Endothelial cell of umbilical vein (primary cell): ENCODE data around the gene CST1. TPM values are rescaled to one million over a fixed set of nuclear protein-coding genes. Genes with fewer than 3 reads are reported as not detected.
"Not testable (repeated sequence)": the region's sequence is repeated elsewhere in the genome, so short reads cannot be mapped to it uniquely, and the experiment has no call there.

Experiments
- BruUV-seq: library from RNA; stranded (reverse); fragments of 400-500 nt; replicated peaks from 2 replicates; lab custom pipeline; 2021; lab: Mats Ljungman, UMichigan
- CTCF ChIA-PET: fragments of 300-600, 350-600 bp; sonication (Branson Sonifier 250); formaldehyde crosslinking; loops from one replicate; lab custom pipeline; 2021; ENCODE audit warnings: antibody characterized with exemption, inconsistent platforms; lab: Charles Lee
- POLR2A ChIA-PET: fragments of 300-600, 350-600 bp; sonication (Branson Sonifier 250); formaldehyde crosslinking; loops from one replicate; lab custom pipeline; 2021; ENCODE audit warnings: antibody characterized with exemption, inconsistent platforms; lab: Charles Lee
- DNase-seq: peaks from one replicate; pipeline ENCODE4 v3.0.0-alpha.2; 2011; ENCODE audit warnings: low read depth, low spot score
- FAIRE-seq: peaks from 2 replicates; lab custom pipeline; 2011; peaks lifted over from hg19 to GRCh38; lab: Jason Lieb, UNC
- H2AFZ ChIP-seq: 2 replicates; pipeline ENCODE4 v1.6.0; 2012; ENCODE audit warnings: low read depth, low read length, control low read depth, inconsistent platforms
- H3K27ac ChIP-seq: 2 replicates; pipeline ENCODE4 v1.5.1; 2011; ENCODE audit warnings: low read depth, mild to moderate bottlenecking, control low read depth, low read length, moderate library complexity; ENCODE audit not compliant: insufficient read depth
- H3K27me3 ChIP-seq, 2 experiments: 2 replicates each; pipeline versions ENCODE4 v1.6.0 to v1.6.1; 2011; ENCODE audit warnings: low read length in 2 of 2, mixed read lengths in 1 of 2; ENCODE audit not compliant: control insufficient read depth in 2 of 2, insufficient read depth in 2 of 2
- H3K36me3 ChIP-seq, 2 experiments: 2 replicates in 1 of 2; 3 replicates in 1 of 2; pipeline ENCODE4 v1.5.1; 2011; ENCODE audit warnings: low read length in 2 of 2, mild to moderate bottlenecking in 1 of 2, moderate library complexity in 1 of 2; ENCODE audit not compliant: control insufficient read depth in 2 of 2, insufficient read depth in 2 of 2; ENCODE audit errors: extremely low read depth in 1 of 2
- H3K4me1 ChIP-seq: 3 replicates; pipeline ENCODE4 v1.5.1; 2011; ENCODE audit warnings: mild to moderate bottlenecking, low read length; ENCODE audit not compliant: control insufficient read depth, insufficient read depth; ENCODE audit errors: extremely low read depth
- H3K4me2 ChIP-seq: 2 replicates; pipeline ENCODE4 v1.6.1; 2011; ENCODE audit warnings: low read length, control low read depth, mixed read lengths; ENCODE audit not compliant: insufficient read depth
- H3K4me3 ChIP-seq, 3 experiments: fragments of 200-600 bp in 1 of 3; sonication (generic), shearing (Covaris generic) in 1 of 3; replicated peaks in 1 of 3; 2 replicates each; pipeline ENCODE4 v1.5.1; 2011 to 2016; ENCODE audit warnings: control low read depth in 3 of 3, low read length in 3 of 3, mild to moderate bottlenecking in 2 of 3, inconsistent platforms in 1 of 3, low read depth in 1 of 3, moderate library complexity in 1 of 3; ENCODE audit not compliant: insufficient read depth in 1 of 3
- H3K79me2 ChIP-seq: 2 replicates; pipeline ENCODE4 v1.6.0; 2012; ENCODE audit warnings: low read length, inconsistent platforms; ENCODE audit not compliant: control insufficient read depth, insufficient read depth
- H3K9ac ChIP-seq: replicated peaks from 2 replicates; pipeline ENCODE3; 2011; ENCODE audit warnings: low read length, control low read depth; ENCODE audit not compliant: insufficient read depth; ENCODE audit errors: extremely low read depth
- H3K9me1 ChIP-seq: replicated peaks from 3 replicates; pipeline ENCODE4 v1.6.0; 2011; ENCODE audit warnings: mild to moderate bottlenecking, low read length; ENCODE audit not compliant: control insufficient read depth, insufficient read depth; ENCODE audit errors: extremely low read depth
- H3K9me3 ChIP-seq: replicated peaks from 2 replicates; pipeline ENCODE4 v1.5.1; 2012; ENCODE audit warnings: low read length, inconsistent platforms; ENCODE audit not compliant: control insufficient read depth, insufficient read depth
- H4K20me1 ChIP-seq: replicated peaks from 2 replicates; pipeline ENCODE3; 2011; ENCODE audit warnings: mild to moderate bottlenecking, low read length; ENCODE audit not compliant: control insufficient read depth, insufficient read depth; ENCODE audit errors: extremely low read depth
- EZH2 ChIP-seq: IDR thresholded peaks from 2 replicates; pipeline ENCODE4 v1.6.1; 2012; ENCODE audit warnings: borderline replicate concordance, low read depth, mild to moderate bottlenecking, moderate library complexity, low read length, inconsistent platforms; ENCODE audit not compliant: severe bottlenecking
- FOS ChIP-seq: IDR thresholded peaks from 2 replicates; pipeline ENCODE4 v1.6.1; 2011; ENCODE audit warnings: mild to moderate bottlenecking, low read length, moderate library complexity, borderline replicate concordance; ENCODE audit not compliant: insufficient read depth
- GATA2 ChIP-seq: IDR thresholded peaks from 2 replicates; pipeline ENCODE4 v1.7.0; 2011; ENCODE audit warnings: low read depth, mild to moderate bottlenecking, moderate library complexity, mixed read lengths, low read length; ENCODE audit not compliant: insufficient read length, insufficient read depth
- JUN ChIP-seq: IDR thresholded peaks from 2 replicates; pipeline ENCODE4 v1.6.1; 2011; ENCODE audit warnings: borderline replicate concordance, low read depth; ENCODE audit not compliant: insufficient read length, insufficient read depth
- MYC ChIP-seq: IDR thresholded peaks from one replicate; pipeline ENCODE4 v1.6.1; 2011; ENCODE audit warnings: mild to moderate bottlenecking, low read depth, low read length
- POLR2A ChIP-seq: IDR thresholded peaks from 2 replicates; pipeline ENCODE4 v1.6.1; 2012; ENCODE audit warnings: low read depth, mild to moderate bottlenecking, control low read depth, low read length
- POLR2AphosphoS5 ChIP-seq: IDR thresholded peaks from 2 replicates; pipeline ENCODE4 v1.6.1; 2012; ENCODE audit warnings: low read depth, mild to moderate bottlenecking, control low read depth, low read length, moderate library complexity; ENCODE audit not compliant: insufficient read depth
- dilution Hi-C: fragments of 300-500 bp; cut with MboI; formaldehyde crosslinking; loops from one replicate; pipeline ENCODE4 v1.15.0; 2019; ENCODE audit warnings: low sequenced_read_pairs; ENCODE audit not compliant: extremely low pct_ligation_motif_present
- intact Hi-C: fragments of 100-400 bp; cut with micrococcal nuclease; formaldehyde crosslinking; loops from one replicate; pipeline ENCODE4 v1.10.0; 2022
- polyA plus RNA-seq, 4 experiments: library from polyadenylated mRNA; depleted of rRNA in 3 of 4; stranded (reverse) in 3 of 4; unstranded in 1 of 4; fragments of >200 nt; gene quantifications; 2 replicates each; pipeline versions ENCODE4 v1.2.1 to v1.2.3, GENCODE V29; 2011 to 2012; ENCODE audit warnings: missing spikeins in 1 of 4
- total RNA-seq: library from RNA; stranded (reverse); gene quantifications from 2 replicates; pipeline ENCODE4 v1.2.3, GENCODE V29; 2021
- TF ChIP-seq, protein P1 (sequence below), 2 donors: IDR thresholded peaks; 1 replicate in 1 of 2; 2 replicates in 1 of 2; pipeline ENCODE4 v1.5.1; 2011; ENCODE audit warnings: low read length in 2 of 2, mild to moderate bottlenecking in 2 of 2, moderate library complexity in 2 of 2, control low read depth in 1 of 2, inconsistent platforms in 1 of 2, low read depth in 1 of 2; ENCODE audit not compliant: insufficient read depth in 1 of 2; ENCODE audit errors: extremely low read depth in 1 of 2
- TF ChIP-seq, protein P2 (sequence below): IDR thresholded peaks from 2 replicates; pipeline ENCODE4 v1.6.1; 2011; ENCODE audit not compliant: insufficient read depth, insufficient read length

Gene CST1
- total and polyA plus RNA-seq, 2 donors (not counting 3 experiments of a cell fraction or from before 2014, with no cell fraction given), result 0.19 to 2.2 TPM

DNA sequence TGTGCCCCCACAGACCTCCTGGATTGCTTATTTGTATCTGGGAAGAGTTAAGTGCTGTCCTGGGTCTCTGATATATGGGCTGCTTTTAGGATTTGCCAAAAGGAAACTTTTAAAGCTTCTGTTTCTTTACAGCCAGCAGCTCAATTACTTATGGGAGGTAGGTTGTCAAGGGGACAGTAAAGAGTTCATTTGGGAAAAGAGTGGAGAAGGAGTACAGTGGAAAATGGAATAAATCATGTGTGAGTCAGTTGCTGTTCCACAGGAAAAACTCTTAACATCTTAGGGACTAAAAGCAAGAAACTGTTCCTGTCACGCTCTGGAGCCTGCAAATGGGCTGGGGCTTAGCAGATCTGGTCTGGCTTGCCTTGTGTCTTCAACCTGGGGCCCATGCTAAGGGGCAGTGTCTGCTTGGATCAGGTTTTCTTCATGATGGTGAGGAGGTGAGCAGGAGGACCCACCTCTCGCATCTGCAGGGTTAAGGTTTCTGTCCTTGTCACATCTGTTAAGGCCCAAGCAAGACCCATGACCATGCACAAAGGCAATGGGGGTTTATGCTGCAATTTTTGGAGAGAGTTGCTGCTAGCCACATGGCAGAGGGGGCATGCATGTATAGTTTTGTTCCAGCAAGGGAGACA is 8.7 kb upstream of the CST1 start:
- H3K4me1 ChIP-seq, result peaks cover 17% of the 10 kb centered on the region
- DNase-seq (no peak), FAIRE-seq (no peak)
- no peak overlapping the region for H2AFZ ChIP-seq
- no TSS peak for BruUV-seq
- no peaks in the 10 kb centered on the region for H4K20me1 ChIP-seq
- H3K27ac ChIP-seq, result no peak overlapping the region
- H3K27me3 ChIP-seq, result peaks cover 0 to 2% of the 10 kb centered on the region in 2 experiments
- intact Hi-C loops, result no loop called here
- H3K9me1 ChIP-seq, result no peaks in the 10 kb centered on the region
- H3K4me2 ChIP-seq, result no peak overlapping the region
- ChIA-PET CTCF (no interaction called here), POLR2A (no interaction called here)
- no peak for TF ChIP-seq EZH2
- TF ChIP-seq POLR2AphosphoS5, result no peak
- TF ChIP-seq, protein P1, sequence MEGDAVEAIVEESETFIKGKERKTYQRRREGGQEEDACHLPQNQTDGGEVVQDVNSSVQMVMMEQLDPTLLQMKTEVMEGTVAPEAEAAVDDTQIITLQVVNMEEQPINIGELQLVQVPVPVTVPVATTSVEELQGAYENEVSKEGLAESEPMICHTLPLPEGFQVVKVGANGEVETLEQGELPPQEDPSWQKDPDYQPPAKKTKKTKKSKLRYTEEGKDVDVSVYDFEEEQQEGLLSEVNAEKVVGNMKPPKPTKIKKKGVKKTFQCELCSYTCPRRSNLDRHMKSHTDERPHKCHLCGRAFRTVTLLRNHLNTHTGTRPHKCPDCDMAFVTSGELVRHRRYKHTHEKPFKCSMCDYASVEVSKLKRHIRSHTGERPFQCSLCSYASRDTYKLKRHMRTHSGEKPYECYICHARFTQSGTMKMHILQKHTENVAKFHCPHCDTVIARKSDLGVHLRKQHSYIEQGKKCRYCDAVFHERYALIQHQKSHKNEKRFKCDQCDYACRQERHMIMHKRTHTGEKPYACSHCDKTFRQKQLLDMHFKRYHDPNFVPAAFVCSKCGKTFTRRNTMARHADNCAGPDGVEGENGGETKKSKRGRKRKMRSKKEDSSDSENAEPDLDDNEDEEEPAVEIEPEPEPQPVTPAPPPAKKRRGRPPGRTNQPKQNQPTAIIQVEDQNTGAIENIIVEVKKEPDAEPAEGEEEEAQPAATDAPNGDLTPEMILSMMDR (IDR thresholded peaks at IDR 0.05; ENCODE audit: extremely low read depth in 1 of 2, insufficient read depth in 1 of 2, low read depth in 1 of 2, low read length in 2 of 2), result no peak
- TF ChIP-seq GATA2, result no peak
- no peak for TF ChIP-seq JUN
- no peak for TF ChIP-seq FOS
- TF ChIP-seq POLR2A, result no peak
- no peak for TF ChIP-seq MYC
- TF ChIP-seq, protein P2, sequence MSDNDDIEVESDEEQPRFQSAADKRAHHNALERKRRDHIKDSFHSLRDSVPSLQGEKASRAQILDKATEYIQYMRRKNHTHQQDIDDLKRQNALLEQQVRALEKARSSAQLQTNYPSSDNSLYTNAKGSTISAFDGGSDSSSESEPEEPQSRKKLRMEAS, result no peak
- H3K4me3 ChIP-seq, result no peak overlapping the region
- dilution Hi-C loops, result no loop called here
- H3K9ac ChIP-seq, result no peak overlapping the region
- no peaks in the 10 kb centered on the region for H3K36me3 ChIP-seq
- H3K79me2 ChIP-seq, result no peaks in the 10 kb centered on the region
- no peaks in the 10 kb centered on the region for H3K9me3 ChIP-seq

DNA sequence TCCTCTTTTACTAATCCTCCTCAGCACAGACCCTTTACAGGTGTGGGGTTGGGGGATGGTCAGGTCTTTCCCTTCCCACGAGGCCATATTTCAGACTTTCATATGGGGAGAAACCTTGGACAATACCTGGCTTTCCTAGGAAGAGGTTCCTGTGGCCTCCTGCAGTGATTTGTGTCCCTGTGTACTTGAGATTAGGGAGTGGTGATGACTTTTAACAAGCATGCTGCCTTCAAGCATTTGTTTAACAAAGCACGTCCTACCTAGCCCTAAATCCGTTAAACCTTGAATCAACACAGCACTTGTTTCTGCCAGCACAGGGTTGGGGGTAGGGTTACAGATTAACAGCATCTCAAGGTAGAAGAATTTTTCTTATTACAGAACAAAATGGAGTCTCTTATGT is 6.1 kb upstream of the CST1 start:
- H3K4me3 ChIP-seq, DNase-seq, BruUV-seq, dilution Hi-C loops, POLR2A ChIA-PET, H3K27ac ChIP-seq, H3K9ac ChIP-seq, intact Hi-C loops, H3K79me2 ChIP-seq, FAIRE-seq, H3K36me3 ChIP-seq, H3K9me3 ChIP-seq, H2AFZ ChIP-seq, H3K4me2 ChIP-seq, H4K20me1 ChIP-seq, H3K9me1 ChIP-seq, H3K27me3 ChIP-seq, CTCF ChIA-PET: not testable (repeated sequence)
- H3K4me1 ChIP-seq, result peaks cover 22% of the 10 kb centered on the region
